ENCODE measurements around the gene TUBB1. TPM values are rescaled to one million over a fixed set of nuclear protein-coding genes. Genes with fewer than 3 reads are reported as not detected.
A peak's percentile ranks its signal among the peaks of the same experiment; 100 is the strongest.

The TUBB1 gene
- total and polyA plus RNA-seq, 8 donors: 0.04 to 1.2 (median 0.14) TPM; not detected in 1

DNA sequence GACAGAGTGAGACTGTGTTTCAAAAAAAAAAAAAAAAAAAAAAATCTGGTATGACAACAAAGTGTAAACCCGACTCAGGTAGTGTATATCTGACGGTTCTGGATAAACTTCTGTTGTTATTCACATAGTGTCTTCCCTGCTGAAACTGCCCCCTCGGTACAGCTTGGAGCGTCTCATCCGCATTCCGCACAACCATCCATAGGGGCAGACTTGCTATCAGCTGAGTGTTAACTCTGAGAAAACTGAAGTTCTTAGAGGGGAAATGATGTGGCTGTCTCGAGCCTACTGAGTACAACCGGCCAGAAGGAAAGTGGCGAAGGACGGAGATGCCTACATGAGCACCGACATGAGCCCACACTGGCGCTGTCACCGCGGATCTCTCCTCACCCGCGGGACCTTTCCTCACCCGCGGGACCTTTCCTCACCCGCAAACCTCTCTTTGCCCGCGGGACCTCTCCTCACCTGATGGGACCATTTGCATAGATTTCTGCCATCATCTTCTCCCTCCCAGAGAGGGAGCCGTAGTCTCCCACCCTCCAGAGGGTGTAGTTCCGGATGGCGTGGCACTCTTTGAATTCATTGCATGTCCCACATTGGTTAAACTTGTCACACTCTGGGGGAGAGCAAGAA lies 22.0 kb upstream of the TUBB1 start:
- TF ChIP-seq CTCF (IDR thresholded peaks at IDR 0.05): no peak
- intact Hi-C loops (cut with DNase I): no loop called here
- ATAC-seq (no peak), FAIRE-seq (no peak), DNase-seq (peak in 1 of 6 donors; percentile 39)
- Histone ChIP-seq H3K9me3 (no peaks in the 10 kb centered on the region), H3K27me3 (no peaks in the 10 kb centered on the region), H3K27ac (no peak overlapping the region), H3K36me3 (peaks cover 0 to 47% (median 12%) of the 10 kb centered on the region in 3 donors), H3K4me3 (no peak overlapping the region), H3K4me1 (peaks cover 0 to 3% (median 0%) of the 10 kb centered on the region in 3 donors)
- 93 to 96% methylated on average over 24 of the region's 24 CpGs for WGBS, 2 donors

GRCh38 chr20:58998656-58999055 lies 20.6 kb upstream of the TUBB1 start:
- Histone ChIP-seq H3K36me3 (peaks cover 0 to 33% (median 4%) of the 10 kb centered on the region in 3 donors), H3K27me3 (no peaks in the 10 kb centered on the region), H3K9me3 (no peaks in the 10 kb centered on the region), H3K27ac (no peak overlapping the region), H3K4me1 (peaks cover 0 to 3% (median 0%) of the 10 kb centered on the region in 3 donors), H3K4me3 (no peak overlapping the region)
- FAIRE-seq (no peak), ATAC-seq (no peak), DNase-seq (peak in 1 of 6 donors; percentile 32)
- WGBS, 2 donors: 90 to 94% methylated on average over 11 of the region's 11 CpGs
- intact Hi-C loops (cut with DNase I): no loop called here
- no peak for TF ChIP-seq CTCF (IDR thresholded peaks at IDR 0.05)

GRCh38 chr20:59000326-59000725 lies 18.9 kb upstream of the TUBB1 start:
- WGBS, 2 donors: 73 to 75% methylated on average over 3 of the region's 3 CpGs
- FAIRE-seq: no peak
- H3K4me1 ChIP-seq: peaks cover 0 to 4% (median 3%) of the 10 kb centered on the region in 3 donors
- peaks cover 0 to 22% (median 0%) of the 10 kb centered on the region in 3 donors for H3K36me3 ChIP-seq
- no peak for DNase-seq
- H3K4me3 ChIP-seq: no peak overlapping the region
- intact Hi-C loops (cut with DNase I): no loop called here
- no peak overlapping the region for H3K27ac ChIP-seq
- TF ChIP-seq CTCF (IDR thresholded peaks at IDR 0.05): no peak
- no peaks in the 10 kb centered on the region for H3K9me3 ChIP-seq
- no peaks in the 10 kb centered on the region for H3K27me3 ChIP-seq
- no peak for ATAC-seq

DNA sequence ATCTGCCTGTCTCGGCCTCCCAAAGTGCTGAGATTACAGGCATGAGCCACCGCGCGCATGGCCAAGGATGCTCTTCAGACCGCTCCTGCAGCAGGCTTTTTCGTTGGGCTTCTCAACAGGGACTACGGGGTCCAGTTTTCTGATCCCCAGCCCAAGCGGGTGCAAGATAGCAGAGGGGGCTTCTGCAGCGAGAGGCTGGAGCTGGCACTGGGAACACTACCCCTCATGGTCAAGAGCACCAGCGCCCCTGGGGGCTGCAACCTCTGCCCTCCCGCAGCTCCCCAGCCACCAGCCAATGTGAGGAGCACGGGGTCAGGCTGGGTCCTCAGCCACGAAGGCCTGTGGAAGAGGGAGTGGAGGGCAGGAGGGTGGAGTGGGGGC lies 18.2 kb upstream of the TUBB1 start:
- FAIRE-seq (no peak), ATAC-seq (no peak), DNase-seq (peak in 1 of 6 donors; percentile 37)
- H3K27ac ChIP-seq: no peak overlapping the region
- peaks cover 3 to 10% (median 9%) of the 10 kb centered on the region in 3 donors for H3K4me1 ChIP-seq
- H3K27me3 ChIP-seq: no peaks in the 10 kb centered on the region
- 90 to 91% methylated on average over 13 of the region's 13 CpGs for WGBS, 2 donors
- H3K4me3 ChIP-seq: no peak overlapping the region
- no peak for TF ChIP-seq CTCF (IDR thresholded peaks at IDR 0.05)
- no peaks in the 10 kb centered on the region for H3K9me3 ChIP-seq
- intact Hi-C loops (cut with DNase I): no loop called here
- H3K36me3 ChIP-seq: peaks cover 0 to 22% (median 0%) of the 10 kb centered on the region in 3 donors

GRCh38 chr20:59001449-59002171 lies 17.6 kb upstream of the TUBB1 start:
- TF ChIP-seq CTCF (IDR thresholded peaks at IDR 0.05): no peak
- Histone ChIP-seq H3K27ac (no peak overlapping the region), H3K36me3 (peaks cover 0 to 20% (median 0%) of the 10 kb centered on the region in 3 donors), H3K27me3 (no peaks in the 10 kb centered on the region), H3K9me3 (no peaks in the 10 kb centered on the region), H3K4me3 (no peak overlapping the region), H3K4me1 (peaks cover 5 to 12% (median 11%) of the 10 kb centered on the region in 3 donors)
- peak in 1 of 6 donors; percentile 32 for DNase-seq
- intact Hi-C loops (cut with DNase I): no loop called here
- FAIRE-seq: no peak
- no peak for ATAC-seq
- WGBS, 2 donors: 93 to 95% methylated on average over 27 of the region's 27 CpGs
